HepG2 (cell line): ENCODE measurements around the gene CCS. TPM values are rescaled to one million over a fixed set of nuclear protein-coding genes. Genes with fewer than 3 reads are reported as not detected.

Source experiments
- ATAC-seq: fragments of 200-7000 bp; cut with Tn5 transposase; 3 replicates; pipeline ENCODE4 v1.9.1; 2020; ENCODE audit warnings: mild to moderate bottlenecking, moderate library complexity
- BruUV-seq: library from RNA; stranded (reverse); fragments of 400-500 nt; replicated peaks from 2 replicates; lab custom pipeline; 2021; lab: Mats Ljungman, UMichigan
- CTCF ChIA-PET: fragments of 300-600 bp; formaldehyde crosslinking; extraction: SDS; loops from one replicate; lab custom pipeline; 2021; ENCODE audit warnings: low total read pairs, inconsistent platforms, low intra/inter-chr PET ratio; lab: Yijun Ruan, JAX
- POLR2A ChIA-PET: fragments of 350-600 bp; sonication (Branson Sonifier 250); formaldehyde crosslinking; loops from one replicate; lab custom pipeline; 2020; ENCODE audit warnings: antibody characterized with exemption, inconsistent platforms; lab: Yijun Ruan, JAX
- DNase-seq: peaks from one replicate; pipeline ENCODE4 v3.0.0-alpha.2; 2015; ENCODE audit warnings: low spot score
- FAIRE-seq: peaks from 3 replicates; lab custom pipeline; 2011; peaks lifted over from hg19 to GRCh38; lab: Jason Lieb, UNC
- H2AFZ ChIP-seq: one replicate; pipeline ENCODE4 v1.6.1; 2011; ENCODE audit warnings: low read length, inconsistent platforms
- H3K27ac ChIP-seq: fragments of 300-600 bp; 3 replicates; pipeline ENCODE4 v1.8.0; 2011; ENCODE audit warnings: mixed run types, mild to moderate bottlenecking, mixed read lengths, low read length, inconsistent platforms; ENCODE audit not compliant: insufficient read depth; ENCODE audit errors: extremely low read length
- H3K27me3 ChIP-seq, 2 experiments: fragments of 200-600 bp in 1 of 2; 2 replicates in 1 of 2; 3 replicates in 1 of 2; pipeline versions ENCODE4 v1.6.0 to v1.8.0; 2011; ENCODE audit warnings: low read length in 2 of 2, mild to moderate bottlenecking in 2 of 2, moderate library complexity in 2 of 2, inconsistent platforms in 1 of 2; ENCODE audit not compliant: insufficient read depth in 2 of 2, control insufficient read depth in 1 of 2
- H3K36me3 ChIP-seq, 2 experiments: fragments of 200-600 bp in 1 of 2; replicated peaks in 1 of 2; 2 replicates in 1 of 2; 3 replicates in 1 of 2; pipeline versions ENCODE4 v1.5.1 to v1.8.0; 2011; ENCODE audit warnings: low read length in 2 of 2, inconsistent platforms in 1 of 2; ENCODE audit not compliant: insufficient read depth in 2 of 2, control insufficient read depth in 1 of 2
- H3K4me1 ChIP-seq: 2 replicates; pipeline ENCODE4 v1.5.1; 2012; ENCODE audit warnings: low read length, inconsistent platforms; ENCODE audit not compliant: insufficient read depth
- H3K4me2 ChIP-seq: 2 replicates; pipeline ENCODE4 v1.6.0; 2011; ENCODE audit warnings: low read depth, low read length, inconsistent platforms
- H3K4me3 ChIP-seq, 3 experiments: fragments of 200-600 bp in 1 of 3; sonication (generic), shearing (Covaris generic) in 1 of 3; replicated peaks in 1 of 3; 2 replicates each; pipeline ENCODE4 v1.5.1; 2011 to 2016; ENCODE audit warnings: low read length in 3 of 3, inconsistent platforms in 2 of 3, low read depth in 2 of 3, mild to moderate bottlenecking in 2 of 3, control low read depth in 1 of 3, mixed read lengths in 1 of 3; ENCODE audit not compliant: insufficient read depth in 1 of 3
- H3K79me2 ChIP-seq: one replicate; pipeline ENCODE4 v1.6.1; 2011; ENCODE audit warnings: low read length, inconsistent platforms; ENCODE audit not compliant: insufficient read depth
- H3K9ac ChIP-seq: 2 replicates; pipeline ENCODE4 v1.6.0; 2011; ENCODE audit warnings: mild to moderate bottlenecking, low read depth, low read length, inconsistent platforms; ENCODE audit not compliant: insufficient read depth
- H3K9me3 ChIP-seq: 2 replicates; pipeline ENCODE4 v1.5.1; 2012; ENCODE audit warnings: mild to moderate bottlenecking, low read length
- H4K20me1 ChIP-seq: 2 replicates; pipeline ENCODE4 v1.6.0; 2011; ENCODE audit warnings: inconsistent platforms, mild to moderate bottlenecking, low read length, moderate library complexity; ENCODE audit not compliant: insufficient read depth
- EZH2 ChIP-seq: conservative IDR thresholded peaks from 2 replicates; pipeline ENCODE4 v1.6.1; 2012; ENCODE audit warnings: mild to moderate bottlenecking, low read depth, low read length, moderate library complexity
- KAT8 ChIP-seq: IDR thresholded peaks from 2 replicates; pipeline ENCODE4 v1.6.1; 2016; ENCODE audit warnings: missing genetic modification reagents, missing compliant biosample characterization
- NFATC3 ChIP-seq: sonication (generic); formaldehyde crosslinking; IDR thresholded peaks from 2 replicates; pipeline ENCODE4 v1.5.1; 2020; ENCODE audit warnings: mild to moderate bottlenecking, missing genetic modification reagents
- NFE2L1 ChIP-seq: sonication (generic); formaldehyde crosslinking; IDR thresholded peaks from 2 replicates; pipeline ENCODE4 v1.4.0; 2020; ENCODE audit warnings: missing genetic modification reagents, mild to moderate bottlenecking, borderline replicate concordance
- PBX2 ChIP-seq: IDR thresholded peaks from 2 replicates; pipeline ENCODE4 v1.6.1; 2016; ENCODE audit warnings: control low read depth
- PCBP1 ChIP-seq: fragments of 200-400 bp; formaldehyde crosslinking; IDR thresholded peaks from 2 replicates; pipeline ENCODE4 v1.6.1; 2017; ENCODE audit warnings: mild to moderate bottlenecking, low read depth, low read length, borderline replicate concordance
- SALL1 ChIP-seq: sonication (generic); formaldehyde crosslinking; IDR thresholded peaks from 2 replicates; pipeline ENCODE4 v1.8.0; 2022; ENCODE audit warnings: mild to moderate bottlenecking, missing genetic modification reagents
- SMAD3 ChIP-seq: sonication (generic); formaldehyde crosslinking; IDR thresholded peaks from 2 replicates; pipeline ENCODE4 v1.4.0; 2020; ENCODE audit warnings: missing genetic modification reagents
- SMARCC2 ChIP-seq: fragments of 450-650 bp; IDR thresholded peaks from 2 replicates; pipeline ENCODE4 v1.6.1; 2017; ENCODE audit warnings: antibody characterized with exemption, mild to moderate bottlenecking
- SMARCE1 ChIP-seq: fragments of 450-650 bp; IDR thresholded peaks from 2 replicates; pipeline ENCODE4 v1.6.1; 2017; ENCODE audit warnings: borderline replicate concordance
- SMC3 ChIP-seq: IDR thresholded peaks from 2 replicates; pipeline ENCODE4 v1.6.1; 2011; ENCODE audit warnings: low read length, improper control_type of control experiment
- SOX6 ChIP-seq, 2 experiments: fragments of 450-650 bp in 1 of 2; sonication (generic) in 1 of 2; formaldehyde crosslinking in 1 of 2; IDR thresholded peaks; 2 replicates each; pipeline versions ENCODE4 v1.4.0 to v1.6.1; 2017 to 2020; ENCODE audit warnings: antibody characterized with exemption in 1 of 2, mild to moderate bottlenecking in 1 of 2, missing genetic modification reagents in 1 of 2
- SYNCRIP ChIP-seq: fragments of 200-400 bp; formaldehyde crosslinking; IDR thresholded peaks from 2 replicates; pipeline ENCODE4 v1.6.1; 2018; ENCODE audit warnings: mild to moderate bottlenecking, low read depth, low read length; ENCODE audit not compliant: insufficient read depth
- TFAP4 ChIP-seq: sonication (generic); IDR thresholded peaks from 2 replicates; pipeline ENCODE4 v1.6.1; 2016; ENCODE audit warnings: low read depth, borderline replicate concordance
- ZBTB46 ChIP-seq: sonication (generic); formaldehyde crosslinking; IDR thresholded peaks from 2 replicates; pipeline ENCODE4 v1.4.0; 2020; ENCODE audit warnings: mild to moderate bottlenecking, missing genetic modification reagents, borderline replicate concordance
- ZNF12 ChIP-seq: sonication (generic); formaldehyde crosslinking; IDR thresholded peaks from 2 replicates; pipeline ENCODE4 v1.5.0; 2020; ENCODE audit warnings: missing genetic modification reagents
- ZNF280D ChIP-seq: sonication (generic); formaldehyde crosslinking; IDR thresholded peaks from 2 replicates; pipeline ENCODE4 v1.5.1; 2020; ENCODE audit warnings: mild to moderate bottlenecking, missing genetic modification reagents
- ZNF652 ChIP-seq: IDR thresholded peaks from 2 replicates; pipeline ENCODE4 v1.6.1; 2016; ENCODE audit warnings: low read depth, borderline replicate concordance
- ZNF768 ChIP-seq: sonication (generic); formaldehyde crosslinking; IDR thresholded peaks from 2 replicates; pipeline ENCODE4 v1.4.0; 2020; ENCODE audit warnings: missing genetic modification reagents
- WGBS: methylation state at CpG from one replicate; pipeline ENCODE4 v1.1.6; 2017; ENCODE audit warnings: low lambda C conversion rate; 5-methylcytosine and 5-hydroxymethylcytosine counted together
- in situ Hi-C: cut with HindIII; loops from 2 replicates; pipeline ENCODE4 v1.10.0; 2017; ENCODE audit warnings: low pct_unique_long_range_greater_than_20kb; ENCODE audit not compliant: extremely low pct_ligation_motif_present
- intact Hi-C: fragments of 100-400 bp; cut with micrococcal nuclease; formaldehyde crosslinking; loops from one replicate; pipeline ENCODE4 v1.10.0; 2022; ENCODE audit not compliant: unreplicated experiment
- polyA plus RNA-seq, 8 experiments: library from polyadenylated mRNA; depleted of rRNA in 3 of 8; stranded (reverse) in 7 of 8; unstranded in 1 of 8; fragments of >200 nt; fragmentation: Illumina TruSeq in 4 of 8; extraction: Trizol in 4 of 8; gene quantifications; 2 replicates each; pipeline versions ENCODE4 v1.2.1 to v1.2.3, GENCODE V29; 2011 to 2016; ENCODE audit warnings: low read depth in 4 of 8, missing spikeins in 1 of 8, mixed read lengths in 1 of 8; ENCODE audit not compliant: insufficient read depth in 1 of 8
- total RNA-seq, 5 experiments: library from RNA; depleted of rRNA; stranded (reverse); fragments of >200 nt; fragmentation: Illumina TruSeq; extraction: Trizol; gene quantifications; 2 replicates each; pipeline ENCODE4 v1.2.3, GENCODE V29; 2016; ENCODE audit warnings: low read depth in 1 of 5

CCS gene
- total and polyA plus RNA-seq, 2 of the 13 experiments (the other 11 are each of a cell fraction or from before 2014, with no cell fraction given), result 25.4 to 44.6 TPM

DNA sequence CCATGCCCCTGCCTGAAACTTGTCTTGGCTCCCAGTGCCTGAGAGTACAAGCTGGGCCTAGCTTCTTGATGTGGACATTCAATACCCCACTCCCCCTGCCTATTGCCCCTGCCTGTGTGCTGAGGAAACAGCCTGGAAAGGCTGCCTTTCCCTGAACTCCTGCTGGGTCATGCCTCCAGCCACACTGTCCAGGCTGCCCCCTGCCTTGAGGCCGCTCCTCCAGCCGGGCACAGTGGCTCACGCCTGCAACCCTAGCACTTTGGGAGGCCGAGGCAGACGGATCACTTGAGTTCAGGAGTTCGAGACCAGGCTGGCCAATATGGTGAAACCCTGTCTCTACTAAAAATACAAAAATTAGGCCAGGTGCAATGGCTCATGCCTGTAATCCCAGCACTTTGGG, 10.1 kb downstream of the CCS start (continued):
- no peak for TF ChIP-seq ZBTB46 (CRISPR knock-in tag)
- no peak for TF ChIP-seq SALL1 (CRISPR knock-in tag)
- TF ChIP-seq ZNF12 (CRISPR knock-in tag), result no peak
- no peak for TF ChIP-seq SMARCE1
- TF ChIP-seq ZNF280D (CRISPR knock-in tag), result no peak
- TF ChIP-seq ZNF768, result no peak
- TF ChIP-seq NFE2L1 (CRISPR knock-in tag), result no peak

- CTCF ChIA-PET, result no interaction called here
- FAIRE-seq, result no peak
Measured at GRCh38 chr11:66604155-66604554, 11.2 kb downstream of the CCS start.

More at GRCh38 chr11:66604155-66604554, 11.2 kb downstream of the CCS start:
- H3K4me1 ChIP-seq, result peaks cover 23% of the 10 kb centered on the region
- H2AFZ ChIP-seq, result no peak overlapping the region
- no peak for DNase-seq
- H4K20me1 ChIP-seq, result no peaks in the 10 kb centered on the region
- H3K9me3 ChIP-seq, result no peaks in the 10 kb centered on the region
- intact Hi-C loops, result no loop called here
- 96% methylated on average over 5 of the region's 5 CpGs for WGBS
- in situ Hi-C loops, result no loop called here
- H3K27me3 ChIP-seq, result no peaks in the 10 kb centered on the region
- TF ChIP-seq KAT8 (CRISPR knock-in tag) (no peak), SOX6 (IDR thresholded peaks at IDR 0.05) (no peak), SOX6 (CRISPR knock-in tag; IDR thresholded peaks at IDR 0.05) (no peak), TFAP4 (no peak), NFATC3 (CRISPR knock-in tag) (no peak), PBX2 (CRISPR knock-in tag) (no peak), SMAD3 (no peak), EZH2 (no peak), ZNF652 (CRISPR knock-in tag) (no peak), SMC3 (no peak), SMARCC2 (no peak), SYNCRIP (no peak), PCBP1 (no peak)
- no peak overlapping the region for H3K4me2 ChIP-seq
- POLR2A ChIA-PET, result interaction anchor here (4.9 kb wide), 1 partner anchor 12 kb away, joined by 51 read pairs; the partner anchor contains the start of gene RBM14
- BruUV-seq, result no TSS peak
- no peaks in the 10 kb centered on the region for H3K79me2 ChIP-seq
- no peak overlapping the region for H3K4me3 ChIP-seq
- H3K36me3 ChIP-seq, result peaks cover 9 to 37% of the 10 kb centered on the region in 2 experiments
- no peak for ATAC-seq
- no peak overlapping the region for H3K27ac ChIP-seq
- no peak overlapping the region for H3K9ac ChIP-seq
